Transverse colon (tissue), 4 donors: Measurements from ENCODE around the gene PRTFDC1. TPM values are rescaled to one million over a fixed set of nuclear protein-coding genes. Genes with fewer than 3 reads are reported as not detected.

Experiments
- DNase-seq: peaks from one replicate; pipeline ENCODE4 v3.0.0-alpha.2; 2019
- H3K27ac ChIP-seq, 4 donors: fragments of 200-600 bp; sonication (generic); 2 replicates each; pipeline ENCODE4 v1.5.1; 2016 to 2018; ENCODE audit warnings: inconsistent platforms in 4 of 4
- H3K27me3 ChIP-seq: fragments of 200-600 bp; sonication (generic); 2 replicates; pipeline ENCODE4 v1.5.1; 2017; ENCODE audit warnings: inconsistent platforms
- H3K36me3 ChIP-seq, 4 donors: fragments of 200-600 bp; sonication (generic); 2 replicates each; pipeline ENCODE4 v1.5.1; 2017 to 2019; ENCODE audit warnings: inconsistent platforms in 4 of 4
- H3K4me1 ChIP-seq, 4 donors: fragments of 200-600 bp; sonication (generic); 2 replicates each; pipeline ENCODE4 v1.5.1; 2017 to 2020; ENCODE audit warnings: inconsistent platforms in 4 of 4
- H3K4me3 ChIP-seq, 4 donors: fragments of 200-600 bp; sonication (generic); 1 replicate in 1 of 4; 2 replicates in 3 of 4; pipeline versions ENCODE4 v1.5.1 to v1.6.1; 2017 to 2019; ENCODE audit warnings: inconsistent platforms in 4 of 4
- H3K9me3 ChIP-seq, 2 donors: fragments of 200-600 bp; sonication (generic); 2 replicates each; pipeline ENCODE4 v1.5.1; 2017 to 2019; ENCODE audit warnings: inconsistent platforms in 2 of 2
- CTCF ChIP-seq, 5 experiments: fragments of 200-600 bp in 3 of 5; fragments of 450-650 bp in 2 of 5; sonication (generic) in 3 of 5; IDR thresholded peaks; 1 replicate in 2 of 5; 2 replicates in 3 of 5; pipeline ENCODE4 v1.5.1; 2016 to 2017; ENCODE audit warnings: antibody characterized with exemption in 5 of 5, inconsistent platforms in 3 of 5, mild to moderate bottlenecking in 2 of 5, moderate library complexity in 1 of 5
- EP300 ChIP-seq: sonication (generic); formaldehyde crosslinking; IDR thresholded peaks from one replicate; pipeline ENCODE4 v1.6.1; 2017; ENCODE audit warnings: antibody characterized with exemption, low read depth
- POLR2A ChIP-seq: fragments of 450-650 bp; IDR thresholded peaks from one replicate; pipeline ENCODE4 v1.6.1; 2016; ENCODE audit warnings: antibody characterized with exemption, mild to moderate bottlenecking, moderate library complexity
- POLR2AphosphoS5 ChIP-seq, 3 donors: sonication (generic); formaldehyde crosslinking; IDR thresholded peaks; one replicate each; pipeline ENCODE4 v1.6.1; 2016; ENCODE audit warnings: antibody characterized with exemption in 3 of 3
- WGBS, 2 donors: methylation state at CpG; one replicate each; pipeline ENCODE4 v1.1.5; 2018; ENCODE audit warnings: low coverage in 1 of 2; 5-methylcytosine and 5-hydroxymethylcytosine counted together
- in situ Hi-C, 4 donors: fragments of 200-750 bp; cut with MboI; loops; one replicate each; pipeline versions ENCODE4 v1.15.0 to v1.15.1; 2017; ENCODE audit warnings: low sequenced_read_pairs in 3 of 4, low pct_ligation_motif_present in 1 of 4, low pct_unique_long_range_greater_than_20kb in 1 of 4
- intact Hi-C: fragments of 100-400 bp; cut with DNase I; formaldehyde crosslinking; loops from one replicate; pipeline ENCODE4 v1.15.1; 2023; ENCODE audit warnings: low total_unique reads
- total RNA-seq, 4 donors: library from RNA; depleted of rRNA; stranded (reverse); fragments of >200 nt; gene quantifications; one replicate each; pipeline ENCODE4 v1.1.0, GENCODE V29; 2016

The PRTFDC1 gene
- total RNA-seq, 4 donors from 2014 or later: 0.80 to 6.7 (median 4.9) TPM; not detected in 1

- Histone ChIP-seq H3K36me3 (no peaks in the 10 kb centered on the region), H3K4me1 (no peaks in the 10 kb centered on the region), H3K9me3 (no peaks in the 10 kb centered on the region), H3K4me3 (no peak overlapping the region), H3K27ac (no peak overlapping the region), H3K27me3 (no peaks in the 10 kb centered on the region)
- DNase-seq: no peak
- TF ChIP-seq CTCF (IDR thresholded peaks at IDR 0.05) (no peak), POLR2A (no peak), POLR2AphosphoS5 (IDR thresholded peaks at IDR 0.05) (no peak), EP300 (no peak)
- in situ Hi-C loops (loop anchor here in 3 of 4 donors (25.0 kb wide), 1 partner anchor 344 kb away; no protein-coding TSS in a partner anchor), intact Hi-C loops (no loop called here)
- 96 to 100% methylated on average over 5 of the region's 5 CpGs for WGBS, 2 donors
These were observed 28.8 kb upstream of the PRTFDC1 start for GRCh38 chr10:24981161-24981710.

- no peak for DNase-seq
- no peaks in the 10 kb centered on the region for H3K27me3 ChIP-seq
- WGBS, 2 donors: 91 to 98% methylated on average over 4 of the region's 4 CpGs
- no peak overlapping the region for H3K27ac ChIP-seq
- TF ChIP-seq CTCF (IDR thresholded peaks at IDR 0.05) (no peak), EP300 (no peak), POLR2A (no peak), POLR2AphosphoS5 (IDR thresholded peaks at IDR 0.05) (no peak)
- intact Hi-C loops (no loop called here), in situ Hi-C loops (loop anchor here in 3 of 4 donors (25.0 kb wide), 1 partner anchor 342 kb away; no protein-coding TSS in a partner anchor)
- no peaks in the 10 kb centered on the region for H3K9me3 ChIP-seq
- no peak overlapping the region for H3K4me3 ChIP-seq
- no peaks in the 10 kb centered on the region for H3K4me1 ChIP-seq
- H3K36me3 ChIP-seq: no peaks in the 10 kb centered on the region
These were observed 27.3 kb upstream of the PRTFDC1 start for GRCh38 chr10:24979685-24980084.

GRCh38 chr10:24974976-24975375 lies 22.6 kb upstream of the PRTFDC1 start:
- DNase-seq: no peak
- Histone ChIP-seq H3K36me3 (no peaks in the 10 kb centered on the region), H3K27me3 (no peaks in the 10 kb centered on the region), H3K9me3 (no peaks in the 10 kb centered on the region), H3K4me3 (no peak overlapping the region), H3K27ac (no peak overlapping the region), H3K4me1 (no peaks in the 10 kb centered on the region)
- in situ Hi-C loops (loop anchor here (25.0 kb wide), 1 partner anchor 338 kb away; no protein-coding TSS in a partner anchor), intact Hi-C loops (no loop called here)
- WGBS, 2 donors: 27 to 46% methylated on average over 2 of the region's 2 CpGs
- no peak for TF ChIP-seq EP300
- TF ChIP-seq POLR2A: no peak

GRCh38 chr10:24973163-24973562 lies 20.8 kb upstream of the PRTFDC1 start:
- intact Hi-C loops (no loop called here), in situ Hi-C loops (loop anchor here in 1 of 4 donors (25.0 kb wide), 1 partner anchor 336 kb away; no protein-coding TSS in a partner anchor)
- WGBS, 2 donors: 80 to 85% methylated on average over 5 of the region's 5 CpGs
- TF ChIP-seq POLR2AphosphoS5 (IDR thresholded peaks at IDR 0.05) (no peak), POLR2A (no peak), CTCF (IDR thresholded peaks at IDR 0.05) (no peak), EP300 (no peak)
- H3K9me3 ChIP-seq: no peaks in the 10 kb centered on the region
- no peaks in the 10 kb centered on the region for H3K36me3 ChIP-seq
- no peak for DNase-seq
- H3K4me1 ChIP-seq: no peaks in the 10 kb centered on the region
- H3K27me3 ChIP-seq: no peaks in the 10 kb centered on the region
- no peak overlapping the region for H3K4me3 ChIP-seq
- H3K27ac ChIP-seq: no peak overlapping the region

- DNase-seq: no peak
- no peak overlapping the region for H3K4me3 ChIP-seq
- H3K27ac ChIP-seq: no peak overlapping the region
- H3K27me3 ChIP-seq: no peaks in the 10 kb centered on the region
- H3K4me1 ChIP-seq: no peaks in the 10 kb centered on the region
- intact Hi-C loops (no loop called here), in situ Hi-C loops (loop anchor here in 1 of 4 donors (25.0 kb wide), 1 partner anchor 334 kb away; no protein-coding TSS in a partner anchor)
- TF ChIP-seq POLR2AphosphoS5 (IDR thresholded peaks at IDR 0.05) (no peak), EP300 (no peak), POLR2A (no peak), CTCF (IDR thresholded peaks at IDR 0.05) (no peak)
- H3K9me3 ChIP-seq: no peaks in the 10 kb centered on the region
- no peaks in the 10 kb centered on the region for H3K36me3 ChIP-seq
These were observed 19.0 kb upstream of the PRTFDC1 start for GRCh38 chr10:24971374-24971773.
